CD1c-positive myeloid dendritic cell (primary cell): ENCODE results near the gene THOP1.

Source experiments
- DNase-seq: peaks from one replicate; pipeline ENCODE4 v3.0.0-alpha.2; 2016; ENCODE audit errors: extremely low spot score

THOP1 gene

DNA sequence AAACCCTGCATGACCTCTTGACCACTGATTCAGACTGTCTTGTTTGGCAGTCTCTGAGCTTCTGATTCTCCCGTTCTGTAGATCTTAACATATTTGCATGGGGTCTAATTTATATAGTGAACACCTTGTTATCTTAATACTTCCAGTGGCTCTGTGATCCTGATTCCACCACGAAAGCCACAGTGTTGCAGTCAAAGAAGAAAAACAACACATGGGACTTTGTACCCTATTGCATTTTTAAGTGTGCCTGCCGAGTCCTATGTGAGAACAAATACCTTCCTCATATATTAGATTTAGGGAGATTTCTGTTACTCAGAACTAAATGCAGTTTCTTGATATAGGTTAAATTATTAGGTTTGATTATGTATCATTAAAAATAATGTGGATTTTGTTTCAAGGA lies 69.5 kb downstream of the THOP1 start:
- no peak for DNase-seq

DNA sequence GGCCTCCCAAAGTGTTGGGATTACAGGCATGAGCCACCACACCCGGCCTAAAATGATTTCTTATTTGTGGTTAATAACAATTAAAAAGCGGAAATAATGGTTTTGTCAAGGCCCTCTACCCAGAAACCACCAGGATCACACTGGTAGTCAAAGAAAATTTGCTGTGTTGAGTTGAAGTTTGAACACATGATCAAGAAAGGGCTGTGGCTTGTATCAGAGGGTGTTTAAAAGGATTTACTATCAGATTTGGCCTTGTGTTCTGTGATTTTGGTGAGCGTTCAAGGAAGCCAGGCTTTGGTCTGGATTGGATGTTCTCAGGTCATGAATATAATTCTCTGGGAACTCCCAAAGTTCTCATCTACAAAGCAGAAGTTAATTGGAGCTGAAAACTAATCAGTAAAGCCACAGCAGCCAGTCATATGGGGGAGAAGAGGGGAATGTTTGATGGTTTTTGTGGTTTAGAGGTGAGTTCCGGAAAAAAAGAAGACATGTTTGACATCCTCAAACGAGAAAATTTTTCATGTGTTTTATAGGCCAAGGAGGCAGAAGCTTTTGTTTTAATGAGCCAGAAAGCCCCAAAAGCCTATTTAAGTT lies 71.3 kb downstream of the THOP1 start:
- no peak for DNase-seq

DNA sequence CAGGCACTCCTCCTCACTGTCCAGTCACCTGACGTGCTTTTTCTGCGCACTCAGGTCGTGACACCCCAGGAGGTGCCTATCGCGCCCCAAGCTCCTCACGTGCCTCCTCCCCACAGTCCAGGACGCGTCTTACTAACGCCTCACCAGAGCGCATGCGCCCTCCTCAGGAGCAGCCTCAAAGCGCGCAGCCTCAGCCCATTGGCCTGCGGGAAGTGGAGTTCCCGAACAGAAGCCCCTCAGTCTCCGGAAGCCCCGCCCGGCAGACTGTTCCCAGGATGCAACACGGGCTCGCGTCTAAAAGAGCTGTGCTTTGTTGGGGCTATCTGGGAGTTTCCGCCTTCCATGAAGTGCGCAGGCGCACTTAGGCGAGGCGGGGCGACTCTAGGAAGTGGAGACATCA lies 73.6 kb downstream of the THOP1 start:
- no peak for DNase-seq

DNA sequence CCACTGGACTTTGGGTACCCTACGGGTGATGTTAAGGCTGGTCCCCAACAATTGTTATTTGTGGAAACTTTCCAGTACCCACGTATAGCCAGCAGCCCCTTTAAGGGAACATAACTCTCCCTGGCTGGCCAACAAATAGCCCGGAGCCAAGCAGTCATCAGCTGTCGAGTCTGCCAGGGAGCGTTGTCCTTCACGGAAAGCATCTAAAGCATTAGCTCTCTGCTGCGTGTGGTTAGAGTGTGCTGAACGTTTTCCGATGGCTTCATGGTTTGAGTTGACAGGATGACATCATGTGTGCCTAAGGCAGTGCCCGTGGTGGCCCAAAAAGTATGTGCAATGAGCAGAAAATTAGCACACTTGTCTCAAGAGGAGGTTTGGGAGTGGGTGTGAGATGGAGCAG lies 78.5 kb downstream of the THOP1 start:
- no peak for DNase-seq
